WTC11 (cell line): ENCODE measurements around the gene ADAP1. TPM values are rescaled to one million over a fixed set of nuclear protein-coding genes. Genes with fewer than 3 reads are reported as not detected.
A peak's percentile ranks its signal among the peaks of the same experiment; 100 is the strongest.
"Not testable (repeated sequence)": the region's sequence is repeated elsewhere in the genome, so short reads cannot be mapped to it uniquely, and the experiment has no call there.

Experiments used
- ATAC-seq: fragments of 200-7000 bp; cut with Tn5 transposase; 2 replicates; pipeline ENCODE4 v1.10.0; 2021; ENCODE audit warnings: mild to moderate bottlenecking, moderate library complexity
- CTCF ChIA-PET: fragments of 300-600 bp; sonication (Branson Sonifier 250); formaldehyde crosslinking; loops from one replicate; lab custom pipeline; 2021; ENCODE audit warnings: antibody characterized with exemption; lab: Charles Lee
- POLR2A ChIA-PET: fragments of 350-600 bp; sonication (Branson Sonifier 250); formaldehyde crosslinking; loops from one replicate; lab custom pipeline; 2021; ENCODE audit warnings: antibody characterized with exemption; lab: Charles Lee
- DNase-seq: peaks from one replicate; pipeline ENCODE4 v3.0.0; 2021; ENCODE audit warnings: low spot score
- H3K27ac Mint-ChIP-seq: 2 replicates; pipeline ENCODE4 v1.8.0; 2021; ENCODE audit warnings: mixed read lengths
- H3K27me3 Mint-ChIP-seq: 2 replicates; pipeline ENCODE4 v1.8.0; 2021; ENCODE audit warnings: low read depth, mild to moderate bottlenecking, moderate library complexity, mixed read lengths
- H3K36me3 Mint-ChIP-seq: 2 replicates; pipeline ENCODE4 v1.8.0; 2021; ENCODE audit warnings: mixed read lengths
- H3K4me1 Mint-ChIP-seq: 2 replicates; pipeline ENCODE4 v1.8.0; 2022; ENCODE audit warnings: mixed read lengths
- H3K4me3 Mint-ChIP-seq: 2 replicates; pipeline ENCODE4 v1.8.0; 2021; ENCODE audit warnings: mild to moderate bottlenecking, moderate library complexity, mixed read lengths
- H3K9me3 Mint-ChIP-seq: 2 replicates; pipeline ENCODE4 v1.8.0; 2021; ENCODE audit warnings: mixed read lengths
- CDX4 ChIP-seq: fragments of 250-450 bp; sonication (Bioruptor Pico); IDR thresholded peaks from 2 replicates; pipeline ENCODE4 v1.9.0; 2021; ENCODE audit warnings: moderate library complexity, mild to moderate bottlenecking, inconsistent platforms, borderline replicate concordance
- E2F1 ChIP-seq: sonication (generic); formaldehyde crosslinking; IDR thresholded peaks from 2 replicates; pipeline ENCODE4 v1.8.0; 2022; ENCODE audit warnings: mild to moderate bottlenecking, missing genetic modification reagents
- ELF4 ChIP-seq: sonication (generic); formaldehyde crosslinking; IDR thresholded peaks from 2 replicates; pipeline ENCODE4 v1.8.1; 2022; ENCODE audit warnings: low read depth, mild to moderate bottlenecking, moderate library complexity, missing genetic modification reagents
- JAZF1 ChIP-seq: fragments of 250-450 bp; sonication (Bioruptor Pico); IDR thresholded peaks from 2 replicates; pipeline ENCODE4 v1.9.0; 2021; ENCODE audit warnings: moderate library complexity, mild to moderate bottlenecking, inconsistent platforms
- NFATC4 ChIP-seq: fragments of 250-450 bp; sonication (Bioruptor Pico); IDR thresholded peaks from 2 replicates; pipeline ENCODE4 v1.9.0; 2021; ENCODE audit warnings: mild to moderate bottlenecking
- NFE2L1 ChIP-seq: sonication (generic); formaldehyde crosslinking; IDR thresholded peaks from 2 replicates; pipeline ENCODE4 v1.8.1; 2023; ENCODE audit warnings: missing genetic modification reagents
- NR2C2 ChIP-seq: sonication (generic); formaldehyde crosslinking; IDR thresholded peaks from 2 replicates; pipeline ENCODE4 v1.8.0; 2022; ENCODE audit warnings: mild to moderate bottlenecking, missing genetic modification reagents
- NR3C1 ChIP-seq: sonication (generic); formaldehyde crosslinking; conservative IDR thresholded peaks from 2 replicates; pipeline ENCODE4 v1.8.1; 2023; ENCODE audit warnings: low read depth, mild to moderate bottlenecking, missing genetic modification reagents
- RELA ChIP-seq: sonication (generic); formaldehyde crosslinking; IDR thresholded peaks from 2 replicates; pipeline ENCODE4 v1.8.1; 2022; ENCODE audit warnings: missing genetic modification reagents, mild to moderate bottlenecking, borderline replicate concordance
- TEAD4 ChIP-seq: sonication (generic); formaldehyde crosslinking; IDR thresholded peaks from 2 replicates; pipeline ENCODE4 v1.8.0; 2022; ENCODE audit warnings: mild to moderate bottlenecking, missing genetic modification reagents
- TP53 ChIP-seq: sonication (generic); formaldehyde crosslinking; IDR thresholded peaks from 2 replicates; pipeline ENCODE4 v1.8.1; 2023; ENCODE audit warnings: mild to moderate bottlenecking, missing genetic modification reagents
- ZNF281 ChIP-seq: sonication (generic); formaldehyde crosslinking; IDR thresholded peaks from 2 replicates; pipeline ENCODE4 v1.8.0; 2023; ENCODE audit warnings: mild to moderate bottlenecking, missing genetic modification reagents
- ZNF423 ChIP-seq: fragments of 250-450 bp; sonication (Bioruptor Pico); IDR thresholded peaks from 2 replicates; pipeline ENCODE4 v2.1.2; 2022; ENCODE audit warnings: mild to moderate bottlenecking, moderate library complexity
- total RNA-seq: library from RNA; stranded (reverse); gene quantifications from 3 replicates; pipeline ENCODE4 v1.2.3, GENCODE V29; 2021
- TF ChIP-seq, protein P1 (sequence below): fragments of 200-600 bp; IDR thresholded peaks from 2 replicates; pipeline ENCODE4 v1.8.0; 2022; ENCODE audit warnings: antibody characterized with exemption
- TF ChIP-seq, protein P2 (sequence below): sonication (generic); formaldehyde crosslinking; IDR thresholded peaks from 2 replicates; pipeline ENCODE4 v1.8.1; 2023; ENCODE audit warnings: mild to moderate bottlenecking, missing genetic modification reagents, moderate library complexity
- TF ChIP-seq, protein P3 (sequence below): sonication (generic); formaldehyde crosslinking; IDR thresholded peaks from 2 replicates; pipeline ENCODE4 v1.8.0; 2022; ENCODE audit warnings: mild to moderate bottlenecking, missing genetic modification reagents
- TF ChIP-seq, protein P4 (sequence below): sonication (generic); formaldehyde crosslinking; IDR thresholded peaks from 2 replicates; pipeline ENCODE4 v1.8.1; 2023; ENCODE audit warnings: mild to moderate bottlenecking, missing genetic modification reagents, borderline replicate concordance

Gene ADAP1
- total RNA-seq, 1 experiment from 2014 or later: 4.3 TPM

DNA sequence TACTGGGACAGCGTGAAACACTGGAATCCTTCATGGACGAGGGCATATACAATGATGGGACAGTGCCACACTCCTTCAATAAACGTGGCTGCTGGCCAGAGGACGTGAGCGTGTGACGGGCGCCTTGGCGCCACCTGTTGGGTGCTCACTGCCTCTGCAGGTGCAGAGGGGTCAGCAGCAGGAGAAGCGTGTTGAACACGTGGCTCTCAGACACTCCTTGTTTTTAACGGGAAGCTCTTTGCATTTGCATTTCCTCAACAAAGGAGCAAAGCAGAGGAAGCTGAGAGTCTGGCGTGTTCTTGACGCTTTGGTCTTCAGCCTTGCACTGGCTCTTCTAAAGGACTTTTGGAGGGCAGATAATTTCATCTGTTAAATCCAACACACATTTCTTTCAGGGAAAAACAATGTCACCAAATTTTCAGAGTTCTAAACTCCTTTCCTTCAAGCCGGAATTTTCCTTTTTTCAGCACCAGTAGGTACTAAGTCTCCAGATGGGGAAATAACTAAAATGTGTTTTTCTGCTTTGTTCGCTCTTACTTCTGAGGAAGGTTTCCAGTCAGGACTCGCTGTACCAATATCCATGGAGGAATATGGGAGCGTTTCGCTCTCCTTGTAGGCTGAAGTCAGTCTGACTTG is 81.0 kb downstream of the ADAP1 start (continued):
- TF ChIP-seq, protein P1, sequence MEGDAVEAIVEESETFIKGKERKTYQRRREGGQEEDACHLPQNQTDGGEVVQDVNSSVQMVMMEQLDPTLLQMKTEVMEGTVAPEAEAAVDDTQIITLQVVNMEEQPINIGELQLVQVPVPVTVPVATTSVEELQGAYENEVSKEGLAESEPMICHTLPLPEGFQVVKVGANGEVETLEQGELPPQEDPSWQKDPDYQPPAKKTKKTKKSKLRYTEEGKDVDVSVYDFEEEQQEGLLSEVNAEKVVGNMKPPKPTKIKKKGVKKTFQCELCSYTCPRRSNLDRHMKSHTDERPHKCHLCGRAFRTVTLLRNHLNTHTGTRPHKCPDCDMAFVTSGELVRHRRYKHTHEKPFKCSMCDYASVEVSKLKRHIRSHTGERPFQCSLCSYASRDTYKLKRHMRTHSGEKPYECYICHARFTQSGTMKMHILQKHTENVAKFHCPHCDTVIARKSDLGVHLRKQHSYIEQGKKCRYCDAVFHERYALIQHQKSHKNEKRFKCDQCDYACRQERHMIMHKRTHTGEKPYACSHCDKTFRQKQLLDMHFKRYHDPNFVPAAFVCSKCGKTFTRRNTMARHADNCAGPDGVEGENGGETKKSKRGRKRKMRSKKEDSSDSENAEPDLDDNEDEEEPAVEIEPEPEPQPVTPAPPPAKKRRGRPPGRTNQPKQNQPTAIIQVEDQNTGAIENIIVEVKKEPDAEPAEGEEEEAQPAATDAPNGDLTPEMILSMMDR: peak; percentile 82
- TF ChIP-seq NFATC4 (CRISPR knock-in tag): no peak
- TF ChIP-seq NR2C2 (CRISPR knock-in tag): peak; percentile 74
- peak; percentile 93; the same call in 1 of the 2 replicates for TF ChIP-seq NFE2L1 (CRISPR knock-in tag)
- peak; percentile 85; the same call in 1 of the 2 replicates for TF ChIP-seq RELA (CRISPR knock-in tag)
- TF ChIP-seq TP53: peak; percentile 93
- no peak for TF ChIP-seq ZNF423 (CRISPR knock-in tag)
- TF ChIP-seq, protein P2, sequence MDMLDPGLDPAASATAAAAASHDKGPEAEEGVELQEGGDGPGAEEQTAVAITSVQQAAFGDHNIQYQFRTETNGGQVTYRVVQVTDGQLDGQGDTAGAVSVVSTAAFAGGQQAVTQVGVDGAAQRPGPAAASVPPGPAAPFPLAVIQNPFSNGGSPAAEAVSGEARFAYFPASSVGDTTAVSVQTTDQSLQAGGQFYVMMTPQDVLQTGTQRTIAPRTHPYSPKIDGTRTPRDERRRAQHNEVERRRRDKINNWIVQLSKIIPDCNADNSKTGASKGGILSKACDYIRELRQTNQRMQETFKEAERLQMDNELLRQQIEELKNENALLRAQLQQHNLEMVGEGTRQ (CRISPR knock-in tag): peak; percentile 85
- TF ChIP-seq E2F1 (CRISPR knock-in tag): peak; percentile 95
- TF ChIP-seq ZNF281 (CRISPR knock-in tag): peak; percentile 97
- TF ChIP-seq, protein P3, sequence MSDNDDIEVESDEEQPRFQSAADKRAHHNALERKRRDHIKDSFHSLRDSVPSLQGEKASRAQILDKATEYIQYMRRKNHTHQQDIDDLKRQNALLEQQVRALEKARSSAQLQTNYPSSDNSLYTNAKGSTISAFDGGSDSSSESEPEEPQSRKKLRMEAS (CRISPR knock-in tag): peak; percentile 100
- no peak for TF ChIP-seq CDX4 (CRISPR knock-in tag)
- peak; percentile 95 for TF ChIP-seq TEAD4 (CRISPR knock-in tag)
- TF ChIP-seq, all 79 proteins: peak for 42

- H3K4me3 Mint-ChIP-seq, H3K4me1 Mint-ChIP-seq, H3K27me3 Mint-ChIP-seq, DNase-seq, ATAC-seq, H3K9me3 Mint-ChIP-seq, POLR2A ChIA-PET: not testable (repeated sequence)
- H3K36me3 Mint-ChIP-seq: peaks cover 57% of the 10 kb centered on the region
- CTCF ChIA-PET: interaction anchor here (0.6 to 1.8 kb wide), 14 partner anchors 11 to 650 kb away, joined by 3 to 8 read pairs (median 4); no protein-coding TSS in a partner anchor
- 0 out of 2 replicates have a peak overlapping the region, but pooled peaks have one; percentile 94 for H3K27ac Mint-ChIP-seq
These were observed 81.8 kb downstream of the ADAP1 start for GRCh38 chr7:872685-873084.

DNA sequence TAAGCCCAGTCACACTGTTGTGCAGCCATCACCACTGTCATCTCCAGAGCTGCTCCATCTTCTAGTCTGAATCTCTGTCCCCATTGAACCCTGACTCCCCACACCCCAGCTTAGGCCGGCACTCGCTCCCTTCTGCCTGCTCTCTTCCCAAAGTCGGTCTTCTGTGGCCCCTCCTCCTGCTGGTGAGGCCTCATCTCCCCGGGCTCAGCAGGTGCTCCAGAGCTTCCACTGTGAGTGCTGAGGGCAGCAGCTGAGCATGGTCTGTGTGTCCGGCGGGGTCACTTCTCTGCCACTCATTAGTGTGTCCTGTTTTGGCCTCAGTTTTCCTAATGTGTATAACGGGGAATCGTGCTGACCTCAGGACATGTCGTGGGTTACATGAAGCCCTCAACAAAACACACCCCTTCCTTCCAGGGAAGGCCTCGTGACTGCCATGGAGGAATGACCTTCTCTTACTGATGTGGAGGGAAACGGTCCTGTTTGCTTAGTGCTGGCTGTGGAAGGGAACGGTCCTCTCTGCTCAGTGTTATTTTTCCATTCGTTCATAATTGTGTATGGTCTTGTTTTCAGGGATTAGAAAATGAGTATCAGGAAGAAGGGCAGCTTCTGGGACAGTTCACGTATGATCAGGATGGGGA is 82.5 kb downstream of the ADAP1 start:
- Mint-ChIP-seq H3K9me3 (peaks cover 6% of the 10 kb centered on the region), H3K4me1 (peaks cover 6% of the 10 kb centered on the region), H3K27ac (peak overlapping the region; percentile 55; the same call in 1 of the 2 replicates), H3K4me3 (no peak overlapping the region), H3K36me3 (peaks cover 64% of the 10 kb centered on the region), H3K27me3 (no peaks in the 10 kb centered on the region)
- DNase-seq (no peak), ATAC-seq (no peak)
- ChIA-PET CTCF (interaction anchor here (0.6 to 1.8 kb wide), 5 partner anchors 36 to 291 kb away, joined by 3 to 6 read pairs (median 4); no protein-coding TSS in a partner anchor), POLR2A (no interaction called here)
- TF ChIP-seq, protein P1: no peak
- no peak for TF ChIP-seq RELA (CRISPR knock-in tag)
- no peak for TF ChIP-seq NR3C1 (CRISPR knock-in tag)
- TF ChIP-seq, protein P4, sequence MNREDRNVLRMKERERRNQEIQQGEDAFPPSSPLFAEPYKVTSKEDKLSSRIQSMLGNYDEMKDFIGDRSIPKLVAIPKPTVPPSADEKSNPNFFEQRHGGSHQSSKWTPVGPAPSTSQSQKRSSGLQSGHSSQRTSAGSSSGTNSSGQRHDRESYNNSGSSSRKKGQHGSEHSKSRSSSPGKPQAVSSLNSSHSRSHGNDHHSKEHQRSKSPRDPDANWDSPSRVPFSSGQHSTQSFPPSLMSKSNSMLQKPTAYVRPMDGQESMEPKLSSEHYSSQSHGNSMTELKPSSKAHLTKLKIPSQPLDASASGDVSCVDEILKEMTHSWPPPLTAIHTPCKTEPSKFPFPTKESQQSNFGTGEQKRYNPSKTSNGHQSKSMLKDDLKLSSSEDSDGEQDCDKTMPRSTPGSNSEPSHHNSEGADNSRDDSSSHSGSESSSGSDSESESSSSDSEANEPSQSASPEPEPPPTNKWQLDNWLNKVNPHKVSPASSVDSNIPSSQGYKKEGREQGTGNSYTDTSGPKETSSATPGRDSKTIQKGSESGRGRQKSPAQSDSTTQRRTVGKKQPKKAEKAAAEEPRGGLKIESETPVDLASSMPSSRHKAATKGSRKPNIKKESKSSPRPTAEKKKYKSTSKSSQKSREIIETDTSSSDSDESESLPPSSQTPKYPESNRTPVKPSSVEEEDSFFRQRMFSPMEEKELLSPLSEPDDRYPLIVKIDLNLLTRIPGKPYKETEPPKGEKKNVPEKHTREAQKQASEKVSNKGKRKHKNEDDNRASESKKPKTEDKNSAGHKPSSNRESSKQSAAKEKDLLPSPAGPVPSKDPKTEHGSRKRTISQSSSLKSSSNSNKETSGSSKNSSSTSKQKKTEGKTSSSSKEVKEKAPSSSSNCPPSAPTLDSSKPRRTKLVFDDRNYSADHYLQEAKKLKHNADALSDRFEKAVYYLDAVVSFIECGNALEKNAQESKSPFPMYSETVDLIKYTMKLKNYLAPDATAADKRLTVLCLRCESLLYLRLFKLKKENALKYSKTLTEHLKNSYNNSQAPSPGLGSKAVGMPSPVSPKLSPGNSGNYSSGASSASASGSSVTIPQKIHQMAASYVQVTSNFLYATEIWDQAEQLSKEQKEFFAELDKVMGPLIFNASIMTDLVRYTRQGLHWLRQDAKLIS (CRISPR knock-in tag): no peak
- no peak for TF ChIP-seq JAZF1 (CRISPR knock-in tag)
- TF ChIP-seq ELF4 (CRISPR knock-in tag): no peak
